B cell (primary cell): ENCODE data around the gene C19orf12.

ENCODE experiments used
- EZH2 ChIP-seq: IDR thresholded peaks from 2 replicates; pipeline ENCODE4 v1.6.1; 2012; ENCODE audit warnings: borderline replicate concordance, low read depth, mild to moderate bottlenecking, moderate library complexity, low read length; ENCODE audit not compliant: insufficient read depth, poor library complexity, severe bottlenecking
- TF ChIP-seq, protein P1 (sequence below): fragments of 200-600 bp; IDR thresholded peaks from one replicate; pipeline ENCODE4 v1.8.0; 2022; ENCODE audit warnings: antibody characterized with exemption, mild to moderate bottlenecking

- TF ChIP-seq EZH2: no peak
- TF ChIP-seq, protein P1, sequence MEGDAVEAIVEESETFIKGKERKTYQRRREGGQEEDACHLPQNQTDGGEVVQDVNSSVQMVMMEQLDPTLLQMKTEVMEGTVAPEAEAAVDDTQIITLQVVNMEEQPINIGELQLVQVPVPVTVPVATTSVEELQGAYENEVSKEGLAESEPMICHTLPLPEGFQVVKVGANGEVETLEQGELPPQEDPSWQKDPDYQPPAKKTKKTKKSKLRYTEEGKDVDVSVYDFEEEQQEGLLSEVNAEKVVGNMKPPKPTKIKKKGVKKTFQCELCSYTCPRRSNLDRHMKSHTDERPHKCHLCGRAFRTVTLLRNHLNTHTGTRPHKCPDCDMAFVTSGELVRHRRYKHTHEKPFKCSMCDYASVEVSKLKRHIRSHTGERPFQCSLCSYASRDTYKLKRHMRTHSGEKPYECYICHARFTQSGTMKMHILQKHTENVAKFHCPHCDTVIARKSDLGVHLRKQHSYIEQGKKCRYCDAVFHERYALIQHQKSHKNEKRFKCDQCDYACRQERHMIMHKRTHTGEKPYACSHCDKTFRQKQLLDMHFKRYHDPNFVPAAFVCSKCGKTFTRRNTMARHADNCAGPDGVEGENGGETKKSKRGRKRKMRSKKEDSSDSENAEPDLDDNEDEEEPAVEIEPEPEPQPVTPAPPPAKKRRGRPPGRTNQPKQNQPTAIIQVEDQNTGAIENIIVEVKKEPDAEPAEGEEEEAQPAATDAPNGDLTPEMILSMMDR: no peak
These were observed 28.7 kb downstream of the C19orf12 start for GRCh38 chr19:29686285-29686805.
